ENCODE measurements around the gene FGF10.

FGF10 gene

DNA sequence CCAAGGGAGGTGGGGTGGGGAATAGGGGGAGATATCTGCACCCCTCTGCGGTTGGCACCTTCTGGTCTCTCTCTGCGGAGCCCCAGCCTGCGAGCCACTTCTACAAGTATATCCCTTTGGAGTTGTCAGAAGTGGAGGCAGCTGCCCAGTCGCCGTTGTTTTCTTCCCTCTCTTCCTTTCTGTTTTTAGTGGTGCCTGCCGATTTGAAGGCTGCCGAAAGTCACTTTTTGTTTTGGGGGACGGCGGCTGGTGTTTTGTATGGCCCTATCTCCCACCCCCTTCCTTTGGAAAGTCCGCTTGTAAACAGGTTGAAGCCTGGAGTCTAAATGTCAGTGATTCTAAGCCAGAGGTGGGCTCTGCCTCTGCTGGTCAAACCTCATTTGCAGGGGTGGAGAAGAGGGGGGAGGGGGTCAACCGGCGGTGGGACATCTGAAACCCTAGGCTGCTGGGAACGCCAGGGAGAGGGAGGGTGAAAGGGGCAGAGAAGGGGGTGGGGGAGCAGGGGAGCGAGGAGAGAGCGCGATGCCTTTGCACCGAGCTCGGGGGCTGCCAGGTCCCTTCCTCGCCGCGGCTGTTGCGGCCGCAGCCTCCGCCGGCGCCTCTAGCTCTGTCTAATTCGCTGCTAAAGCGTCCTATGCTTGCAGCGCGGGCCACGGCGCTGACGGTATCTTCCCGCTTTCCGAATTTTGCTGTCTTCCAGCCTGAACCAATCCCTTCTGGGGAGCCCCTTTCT is at the start of gene FGF10:
TSS of gene FGF10 (minus strand) at position 331 of the 733 bp plus-strand sequence. CDS start 738 bp downstream, outside the sequence.
- peak; percentile 55 for DNase-seq

- no peak for DNase-seq
Observed at GRCh38 chr5:44426944-44427343, 37.7 kb upstream of the FGF10 start.

GRCh38 chr5:44412286-44412685 is 23.1 kb upstream of the FGF10 start:
- DNase-seq = no peak

DNA sequence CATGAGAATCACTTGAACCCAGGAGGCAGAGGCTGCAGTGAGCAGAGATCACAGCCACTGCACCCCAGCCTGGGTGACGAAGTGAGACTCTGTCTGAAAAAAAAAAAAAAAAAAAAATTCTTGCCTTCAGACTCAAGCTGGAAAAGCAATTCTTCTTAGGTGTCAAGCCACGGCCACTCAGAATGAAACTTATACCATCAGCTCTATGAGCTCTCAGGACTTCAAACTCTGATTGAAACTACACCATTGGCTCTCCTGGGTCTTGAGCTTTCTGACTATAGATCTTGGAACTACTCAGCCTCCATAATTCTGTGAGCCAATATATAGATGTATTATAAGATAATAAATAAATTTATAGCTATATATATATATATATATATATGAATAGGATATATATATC is 12.9 kb upstream of the FGF10 start:
- no peak for DNase-seq

- no peak for DNase-seq
Observed at GRCh38 chr5:44401611-44402010, 12.4 kb upstream of the FGF10 start.

DNA sequence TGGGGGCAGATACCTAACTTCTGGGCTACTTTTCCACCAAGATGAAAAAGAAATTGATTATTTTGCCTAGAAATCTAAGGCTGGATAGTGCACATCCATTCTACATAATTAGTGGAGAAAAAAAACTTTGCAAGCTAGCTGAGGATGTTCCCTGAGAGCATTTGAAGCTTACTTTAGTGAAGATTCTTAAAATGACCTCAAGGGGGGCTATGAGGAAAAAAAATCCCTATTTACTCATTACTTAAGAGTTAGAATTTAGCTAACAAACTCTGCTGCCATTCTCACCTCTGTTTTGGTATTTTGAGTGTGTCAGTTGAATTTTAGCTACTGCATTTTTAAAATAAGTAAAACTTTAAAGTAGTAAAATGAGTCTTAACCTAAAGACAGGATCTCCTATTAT is 9.2 kb upstream of the FGF10 start:
- DNase-seq = no peak

GRCh38 chr5:44396312-44396711 is 7.1 kb upstream of the FGF10 start:
- no peak for DNase-seq

DNA sequence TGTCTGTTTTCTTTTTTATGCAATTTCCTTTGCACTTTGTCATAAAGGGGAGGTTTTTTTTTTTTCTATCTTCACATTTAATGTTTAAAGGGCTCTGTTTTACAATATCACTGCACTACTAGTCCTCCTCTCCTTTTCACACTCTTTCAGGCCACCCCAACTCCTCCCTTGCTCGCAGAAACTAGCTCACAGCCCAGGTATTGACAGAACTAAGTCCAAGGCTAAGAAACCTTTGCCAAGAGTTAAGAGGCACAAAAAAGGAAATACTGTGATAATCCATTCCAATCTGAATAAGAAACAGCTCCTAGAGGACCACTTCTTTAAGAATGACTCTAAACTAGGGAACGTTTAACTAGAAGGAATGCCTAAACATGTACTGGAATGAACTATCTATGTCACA is 1.1 kb upstream of the FGF10 start:
- DNase-seq = no peak

DNA sequence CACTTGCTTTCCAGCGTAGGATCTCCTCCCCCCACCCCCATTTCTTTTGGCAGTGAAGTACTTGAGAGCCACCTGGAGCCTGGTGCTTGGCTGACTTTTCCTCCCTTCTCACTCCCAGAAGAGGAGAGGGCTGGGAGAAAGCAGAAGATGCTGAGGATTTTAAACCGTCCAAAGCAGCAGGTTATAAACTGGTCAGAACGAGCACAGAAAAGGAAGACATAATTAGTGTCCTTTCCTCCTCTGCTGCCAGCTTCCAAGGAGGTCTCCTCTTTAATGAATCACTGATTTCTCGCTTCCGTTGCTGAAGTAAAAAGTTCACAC is 563 bp upstream of the FGF10 start:
- DNase-seq = no peak

GRCh38 chr5:44388321-44389089 is 715 bp downstream of the FGF10 start:
- DNase-seq = peak; percentile 40

GRCh38 chr5:44387921-44388320 is 1.3 kb downstream of the FGF10 start:
- DNase-seq = peak; percentile 29

DNA sequence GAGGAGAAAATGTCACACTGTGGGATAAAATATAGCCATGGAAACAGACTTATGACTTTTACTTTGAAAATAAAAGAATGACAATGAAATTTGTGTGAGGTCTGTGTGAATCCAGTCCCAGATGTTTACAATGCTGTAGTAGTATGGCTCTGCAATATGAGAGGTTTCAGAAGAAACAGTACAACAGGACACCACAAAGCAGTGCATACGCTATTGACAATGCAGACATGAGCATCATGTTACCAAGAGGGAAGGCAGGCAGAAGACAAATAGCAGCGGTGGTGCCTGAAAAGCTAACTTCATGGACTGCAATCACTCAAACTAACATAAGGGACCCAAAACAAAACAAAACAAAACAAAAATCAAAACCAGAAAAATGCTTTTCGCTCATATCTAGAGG is 1.8 kb downstream of the FGF10 start:
- DNase-seq = peak; percentile 46

DNA sequence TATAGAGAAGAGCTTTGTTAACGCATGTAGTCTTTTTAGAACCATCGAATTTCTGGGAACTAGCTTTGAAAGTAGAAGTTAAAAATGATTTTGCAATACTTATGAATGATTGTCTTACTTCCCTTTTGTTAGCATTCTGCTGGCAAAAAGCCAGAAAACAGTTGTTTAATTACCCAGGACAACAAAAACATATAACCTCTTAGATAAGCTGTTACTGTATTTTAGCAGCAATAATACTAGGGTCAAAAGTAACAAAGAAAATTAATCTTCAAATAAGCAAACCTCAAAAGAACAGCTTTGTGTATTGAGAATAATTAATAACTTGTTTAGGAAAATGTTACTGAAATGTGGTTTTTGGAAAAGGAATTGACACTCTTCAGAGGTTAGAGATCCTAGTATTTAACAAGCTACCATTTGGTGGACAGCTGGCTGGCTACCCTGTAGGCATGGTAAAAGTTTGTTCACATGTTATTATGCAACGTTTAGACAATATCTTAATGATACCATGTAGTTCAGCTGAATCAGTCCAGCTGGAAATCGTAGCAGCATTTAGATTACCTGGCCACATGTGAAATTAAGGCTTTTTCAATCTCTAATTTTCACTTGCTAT is 3.8 kb downstream of the FGF10 start:
- DNase-seq = peak; percentile 83

DNA sequence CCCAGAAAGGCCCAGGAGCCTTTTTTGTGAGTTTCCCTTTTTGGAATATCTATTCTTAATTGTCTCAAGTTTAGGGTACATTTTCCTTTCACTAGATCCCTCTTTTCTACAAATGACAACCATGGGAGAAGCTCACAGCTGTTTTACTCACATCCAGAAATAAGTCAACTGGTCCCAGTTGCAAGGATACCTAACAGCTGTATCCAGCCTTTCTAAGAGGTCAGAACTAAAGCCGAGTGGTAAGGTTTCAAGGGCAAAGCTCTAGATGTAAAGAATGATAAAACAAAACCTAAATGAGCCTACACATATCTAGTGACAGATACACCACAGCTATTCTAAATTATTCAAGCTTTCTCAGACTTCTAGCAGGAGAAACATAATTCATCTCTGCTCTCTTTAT is 4.4 kb downstream of the FGF10 start:
- peak; percentile 43 for DNase-seq

DNA sequence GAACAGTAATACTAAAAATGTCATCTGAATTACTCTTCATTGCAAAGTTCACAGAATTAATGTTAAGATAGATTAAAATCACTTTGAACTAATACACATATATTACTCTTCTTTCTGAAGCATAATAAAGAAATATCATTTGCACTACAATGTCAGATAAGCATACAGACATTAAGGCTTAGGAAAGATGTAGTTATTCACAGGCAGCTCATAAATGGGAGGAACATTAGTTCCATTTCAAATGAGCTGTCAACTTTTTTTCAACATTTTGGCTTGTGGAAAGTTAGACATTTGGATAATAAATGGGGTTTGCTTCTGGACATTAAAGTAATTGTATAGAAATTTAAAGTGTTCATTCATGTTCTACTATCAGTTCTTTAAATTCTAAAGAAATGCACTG is 6.3 kb downstream of the FGF10 start:
- no peak for DNase-seq

- DNase-seq = no peak
Observed at GRCh38 chr5:44377057-44377456, 12.2 kb downstream of the FGF10 start.

- no peak for DNase-seq
Observed at GRCh38 chr5:44372028-44372427, 17.2 kb downstream of the FGF10 start.

DNA sequence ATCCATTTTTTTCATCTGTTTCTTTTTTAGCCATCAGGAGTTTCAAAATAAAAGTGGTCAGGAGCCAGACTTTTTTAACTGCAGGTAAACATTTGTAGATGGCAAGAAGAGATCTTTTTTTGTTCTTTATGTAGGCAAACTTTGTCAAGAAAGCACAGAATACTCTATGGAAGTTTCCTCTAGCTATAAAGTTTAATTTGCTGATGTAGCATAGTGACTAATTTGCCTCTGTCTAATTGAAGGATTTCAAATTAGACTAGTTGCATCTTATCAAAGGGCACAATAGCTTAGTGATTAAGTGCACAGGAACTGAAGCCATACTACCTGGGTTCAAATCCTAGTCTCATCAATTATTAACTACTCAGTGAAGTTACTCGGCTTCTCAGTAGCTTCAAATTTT is 22.0 kb downstream of the FGF10 start:
- DNase-seq = no peak

DNA sequence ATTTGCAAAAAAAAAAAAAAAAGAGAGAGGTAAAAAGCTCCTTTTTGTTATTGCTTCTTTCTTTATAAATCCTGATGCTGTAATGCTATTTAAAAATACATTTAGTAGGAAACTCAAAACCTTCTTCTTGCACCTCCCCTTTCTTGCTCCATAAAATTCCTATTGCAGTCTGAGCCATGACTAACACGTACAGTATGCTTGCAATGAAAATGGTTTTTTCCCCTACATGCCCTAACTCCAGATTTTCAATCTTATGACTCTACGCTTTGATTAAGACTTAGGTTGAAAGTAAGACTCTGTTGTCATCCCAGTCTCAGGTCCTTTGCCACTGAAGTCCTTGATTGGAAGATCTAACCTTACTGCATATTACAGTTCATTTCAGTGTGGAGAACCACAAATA is 23.9 kb downstream of the FGF10 start:
- DNase-seq = no peak

DNA sequence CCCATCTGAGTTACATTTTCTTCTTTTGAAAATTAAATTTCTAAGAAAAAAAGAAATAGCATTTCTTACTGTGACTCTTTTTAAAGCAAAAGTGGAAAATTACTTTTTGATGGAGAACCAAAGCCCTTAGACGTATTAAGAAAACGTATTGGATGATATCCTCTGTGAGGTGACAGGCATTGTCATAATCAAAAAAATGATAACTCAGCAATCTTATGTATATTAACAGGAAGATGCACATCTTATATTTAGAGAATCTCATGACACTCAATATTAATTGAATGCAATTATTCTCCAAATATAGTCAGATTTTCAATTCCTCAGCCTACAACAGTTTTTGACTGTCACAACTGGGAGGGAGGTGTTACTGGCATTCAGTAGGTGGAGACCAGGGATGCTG is 25.1 kb downstream of the FGF10 start:
- DNase-seq = no peak

- DNase-seq = no peak
Observed at GRCh38 chr5:44361342-44362001, 27.7 kb downstream of the FGF10 start.

- DNase-seq = no peak
Observed at GRCh38 chr5:44360919-44361318, 28.3 kb downstream of the FGF10 start.

- no peak for DNase-seq
Observed at GRCh38 chr5:44358421-44358820, 30.8 kb downstream of the FGF10 start.

DNA sequence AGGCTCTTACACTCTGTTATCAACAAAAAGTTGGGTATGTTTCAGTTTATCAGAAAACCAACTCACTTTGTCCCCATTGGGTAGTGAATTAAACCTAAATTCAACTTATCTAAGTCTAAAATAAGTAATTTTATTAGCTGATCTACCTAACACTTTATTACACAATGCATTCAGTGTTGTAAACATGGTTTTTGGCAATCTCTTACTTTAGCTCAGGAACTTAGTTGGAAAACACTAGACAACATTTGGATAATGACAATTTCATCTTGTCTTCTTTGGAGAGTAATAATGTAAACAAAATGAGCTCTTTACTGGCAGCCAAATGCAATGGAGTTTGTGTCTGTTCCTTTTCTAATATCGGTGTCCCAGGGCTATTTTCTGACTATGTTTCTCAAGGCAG is 33.0 kb downstream of the FGF10 start:
- no peak for DNase-seq
